ENCODE measurements around the gene TRIB2. TPM values are rescaled to one million over a fixed set of nuclear protein-coding genes. Genes with fewer than 3 reads are reported as not detected.

TRIB2 gene
- total RNA-seq, 6 donors from 2014 or later: 25.4 to 104 (median 42.4) TPM

DNA sequence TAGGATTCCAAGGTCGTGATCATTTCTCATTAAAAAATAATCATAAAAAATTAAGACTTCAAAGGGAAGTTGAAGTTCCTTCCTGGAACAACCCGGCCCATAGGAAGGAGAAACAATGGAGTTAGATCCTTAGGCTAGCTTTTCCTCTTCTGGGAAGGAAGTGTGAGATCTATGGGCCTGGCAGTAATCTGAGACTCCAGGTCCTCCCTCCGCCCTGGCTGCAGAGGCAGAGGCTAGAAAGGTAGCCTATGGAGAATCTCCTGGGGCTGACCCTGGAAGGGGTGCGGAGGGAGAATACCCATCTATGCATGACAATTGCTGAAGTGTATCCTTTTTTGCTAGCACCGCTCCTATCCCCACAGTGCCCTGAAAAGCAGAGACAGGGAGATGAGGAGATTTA lies 37.9 kb downstream of the TRIB2 start:
- Histone ChIP-seq H3K4me1 (no peaks in the 10 kb centered on the region), H3K9me3 (no peaks in the 10 kb centered on the region), H3K36me3 (no peaks in the 10 kb centered on the region), H3K4me3 (no peak overlapping the region), H3K27me3 (no peaks in the 10 kb centered on the region), H3K27ac (no peak overlapping the region)
- no peak for ATAC-seq (ENCODE audit: low FRiP score in 2 of 2)
- TF ChIP-seq, protein P1, sequence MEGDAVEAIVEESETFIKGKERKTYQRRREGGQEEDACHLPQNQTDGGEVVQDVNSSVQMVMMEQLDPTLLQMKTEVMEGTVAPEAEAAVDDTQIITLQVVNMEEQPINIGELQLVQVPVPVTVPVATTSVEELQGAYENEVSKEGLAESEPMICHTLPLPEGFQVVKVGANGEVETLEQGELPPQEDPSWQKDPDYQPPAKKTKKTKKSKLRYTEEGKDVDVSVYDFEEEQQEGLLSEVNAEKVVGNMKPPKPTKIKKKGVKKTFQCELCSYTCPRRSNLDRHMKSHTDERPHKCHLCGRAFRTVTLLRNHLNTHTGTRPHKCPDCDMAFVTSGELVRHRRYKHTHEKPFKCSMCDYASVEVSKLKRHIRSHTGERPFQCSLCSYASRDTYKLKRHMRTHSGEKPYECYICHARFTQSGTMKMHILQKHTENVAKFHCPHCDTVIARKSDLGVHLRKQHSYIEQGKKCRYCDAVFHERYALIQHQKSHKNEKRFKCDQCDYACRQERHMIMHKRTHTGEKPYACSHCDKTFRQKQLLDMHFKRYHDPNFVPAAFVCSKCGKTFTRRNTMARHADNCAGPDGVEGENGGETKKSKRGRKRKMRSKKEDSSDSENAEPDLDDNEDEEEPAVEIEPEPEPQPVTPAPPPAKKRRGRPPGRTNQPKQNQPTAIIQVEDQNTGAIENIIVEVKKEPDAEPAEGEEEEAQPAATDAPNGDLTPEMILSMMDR (IDR thresholded peaks at IDR 0.05): no peak
- no peak for TF ChIP-seq POLR2A (IDR thresholded peaks at IDR 0.05)
- 70% methylated on average over 5 of the region's 5 CpGs for WGBS, 2 donors
- DNase-seq: no peak

DNA sequence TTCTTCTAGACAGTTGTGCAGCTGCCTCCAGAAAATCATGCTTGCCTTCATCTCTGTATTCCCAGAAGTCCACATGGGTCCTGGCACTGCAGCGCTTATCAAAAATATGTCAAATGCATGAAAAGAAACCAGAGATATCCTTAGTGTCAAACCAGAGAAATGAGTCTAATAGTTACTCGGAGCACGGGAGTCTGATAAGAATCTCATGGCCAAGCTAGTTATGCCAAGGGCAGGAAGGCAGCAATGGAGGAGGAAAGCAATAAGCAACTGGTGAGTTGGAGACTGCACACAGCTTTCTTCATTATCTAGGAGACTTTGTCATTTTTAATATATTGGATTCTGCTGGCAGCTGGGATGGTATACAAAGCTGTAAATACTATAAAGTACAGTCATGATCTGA lies 38.6 kb downstream of the TRIB2 start:
- Histone ChIP-seq H3K27me3 (no peaks in the 10 kb centered on the region), H3K4me1 (no peaks in the 10 kb centered on the region), H3K27ac (no peak overlapping the region), H3K36me3 (no peaks in the 10 kb centered on the region), H3K9me3 (no peaks in the 10 kb centered on the region), H3K4me3 (no peak overlapping the region)
- TF ChIP-seq POLR2A (IDR thresholded peaks at IDR 0.05) (no peak), EP300 (IDR thresholded peaks at IDR 0.05) (no peak)
- TF ChIP-seq, protein P1 (IDR thresholded peaks at IDR 0.05): no peak
- WGBS, 2 donors: 55 to 59% methylated on average over 3 of the region's 3 CpGs
- ATAC-seq (ENCODE audit: low FRiP score in 2 of 2): no peak
- DNase-seq: no peak

DNA sequence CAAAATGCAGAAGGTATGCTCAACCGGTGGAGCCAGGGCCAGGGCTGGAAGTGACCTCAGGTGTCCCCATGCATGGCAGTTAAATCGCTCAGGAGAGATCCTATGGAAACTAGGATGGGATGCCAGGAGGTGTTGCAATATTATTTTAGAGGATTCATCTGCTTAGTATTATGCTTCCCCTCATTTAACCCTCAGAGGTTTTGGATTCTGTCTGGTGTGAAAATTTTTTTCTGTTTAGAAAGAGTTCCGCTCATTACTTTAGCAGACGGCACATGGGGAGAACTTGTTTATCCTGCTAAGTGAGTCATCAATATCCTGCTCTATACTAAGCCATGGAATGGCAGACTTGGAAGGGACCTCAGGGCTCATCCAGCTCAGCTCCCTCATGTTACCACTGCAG lies 42.5 kb downstream of the TRIB2 start:
- no peak for TF ChIP-seq EP300 (IDR thresholded peaks at IDR 0.05)
- TF ChIP-seq, protein P1 (IDR thresholded peaks at IDR 0.05): no peak
- no peak for TF ChIP-seq POLR2AphosphoS5 (IDR thresholded peaks at IDR 0.05)
- TF ChIP-seq POLR2A (IDR thresholded peaks at IDR 0.05): no peak
- H3K9me3 ChIP-seq: peaks cover 0 to under 1% (median 0%) of the 10 kb centered on the region in 4 donors
- DNase-seq: no peak
- no peak overlapping the region for H3K4me3 ChIP-seq
- no peaks in the 10 kb centered on the region for H3K4me1 ChIP-seq
- no peak overlapping the region for H3K27ac ChIP-seq
- ATAC-seq (ENCODE audit: low FRiP score in 2 of 2): peak in 1 of 2 donors; percentile 35
- H3K36me3 ChIP-seq: no peaks in the 10 kb centered on the region
- 59 to 72% methylated on average over 4 of the region's 4 CpGs for WGBS, 2 donors
- H3K27me3 ChIP-seq: no peaks in the 10 kb centered on the region

DNA sequence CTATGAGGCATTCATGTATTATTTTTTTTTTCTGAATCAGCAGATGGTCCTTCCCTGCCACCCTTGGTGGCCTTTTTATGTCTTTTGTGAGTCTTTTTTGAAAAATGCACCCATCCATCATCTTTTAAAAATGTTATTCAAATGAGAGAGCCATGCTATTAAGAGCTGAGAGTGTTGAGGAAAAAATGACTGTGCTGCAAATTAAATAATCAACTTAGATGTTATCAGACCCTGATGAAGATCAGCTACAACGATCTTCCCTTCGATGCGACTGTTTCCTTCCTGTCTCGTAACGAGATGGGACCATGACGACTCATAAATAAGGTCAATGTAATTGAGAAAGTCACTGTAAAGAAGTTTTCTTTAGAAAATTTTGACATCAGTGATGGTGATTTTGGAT lies 44.4 kb downstream of the TRIB2 start:
- TF ChIP-seq POLR2AphosphoS5 (IDR thresholded peaks at IDR 0.05) (no peak), EP300 (IDR thresholded peaks at IDR 0.05) (no peak), POLR2A (IDR thresholded peaks at IDR 0.05) (no peak)
- TF ChIP-seq, protein P1 (IDR thresholded peaks at IDR 0.05): no peak
- H3K4me3 ChIP-seq: no peak overlapping the region
- 37 to 48% methylated on average over 6 of the region's 6 CpGs for WGBS, 2 donors
- no peak overlapping the region for H3K27ac ChIP-seq
- H3K27me3 ChIP-seq: no peaks in the 10 kb centered on the region
- no peak for ATAC-seq (ENCODE audit: low FRiP score in 2 of 2)
- DNase-seq: no peak
- no peaks in the 10 kb centered on the region for H3K36me3 ChIP-seq
- peaks cover 0 to 3% (median 0%) of the 10 kb centered on the region in 4 donors for H3K9me3 ChIP-seq
- no peaks in the 10 kb centered on the region for H3K4me1 ChIP-seq

DNA sequence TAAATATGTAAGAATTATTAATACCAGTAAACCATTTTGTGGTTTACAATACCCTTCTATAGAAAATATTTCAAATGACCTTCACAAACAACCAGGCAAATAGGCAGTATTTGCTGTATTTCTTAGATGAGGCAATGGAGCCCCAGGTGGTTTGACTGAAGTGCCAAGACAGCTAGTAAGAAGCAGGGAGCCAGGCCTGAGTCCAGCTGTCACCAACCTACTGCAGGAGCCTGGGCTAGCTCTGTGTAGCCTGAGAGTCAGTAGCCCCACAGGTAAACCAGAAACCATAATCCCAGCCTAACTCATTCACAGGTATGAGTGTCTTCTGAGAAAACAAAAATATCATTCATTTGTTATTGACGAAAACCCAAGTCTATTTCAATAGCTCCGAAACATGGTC lies 45.6 kb downstream of the TRIB2 start:
- H3K4me3 ChIP-seq: no peak overlapping the region
- H3K27me3 ChIP-seq: no peaks in the 10 kb centered on the region
- peaks cover 0 to 3% (median 0%) of the 10 kb centered on the region in 4 donors for H3K9me3 ChIP-seq
- 98 to 100% methylated on average over 2 of the region's 2 CpGs for WGBS, 2 donors
- no peak for ATAC-seq (ENCODE audit: low FRiP score in 2 of 2)
- TF ChIP-seq POLR2A (IDR thresholded peaks at IDR 0.05) (no peak), POLR2AphosphoS5 (IDR thresholded peaks at IDR 0.05) (no peak), EP300 (IDR thresholded peaks at IDR 0.05) (no peak)
- TF ChIP-seq, protein P1 (IDR thresholded peaks at IDR 0.05): no peak
- H3K27ac ChIP-seq: no peak overlapping the region
- no peaks in the 10 kb centered on the region for H3K4me1 ChIP-seq
- no peaks in the 10 kb centered on the region for H3K36me3 ChIP-seq
- DNase-seq: no peak

Measured in upper lobe of left lung (tissue), 6 donors.